Spleen (tissue), 11 donors: ENCODE measurements around the gene WNK2. TPM values are rescaled to one million over a fixed set of nuclear protein-coding genes. Genes with fewer than 3 reads are reported as not detected.

ENCODE experiments used
- DNase-seq: peaks from one replicate; pipeline ENCODE4 v3.0.0-alpha.2; 2020
- H3K27ac ChIP-seq, 8 donors: fragments of 200-600 bp; sonication (generic) in 7 of 8; 1 replicate in 4 of 8; 2 replicates in 4 of 8; pipeline versions ENCODE4 v1.5.0 to v1.8.0; 2016 to 2021; ENCODE audit warnings: inconsistent platforms in 4 of 8, mild to moderate bottlenecking in 4 of 8, moderate library complexity in 1 of 8
- H3K27me3 ChIP-seq, 7 donors: fragments of 200-600 bp; sonication (generic) in 6 of 7; replicated peaks in 1 of 7; 1 replicate in 4 of 7; 2 replicates in 3 of 7; pipeline versions ENCODE4 v1.5.0 to v1.8.0; 2016 to 2021; ENCODE audit warnings: inconsistent platforms in 3 of 7, mild to moderate bottlenecking in 1 of 7
- H3K36me3 ChIP-seq, 6 donors: fragments of 200-600 bp; sonication (generic) in 5 of 6; 1 replicate in 4 of 6; 2 replicates in 2 of 6; pipeline versions ENCODE4 v1.5.0 to v1.8.0; 2016 to 2021; ENCODE audit warnings: inconsistent platforms in 2 of 6
- H3K4me1 ChIP-seq, 6 donors: fragments of 200-600 bp; sonication (generic) in 5 of 6; 1 replicate in 3 of 6; 2 replicates in 3 of 6; pipeline versions ENCODE4 v1.5.0 to v1.8.0; 2016 to 2021; ENCODE audit warnings: inconsistent platforms in 3 of 6
- H3K4me3 ChIP-seq, 8 donors: fragments of 200-600 bp; sonication (generic) in 7 of 8; 1 replicate in 4 of 8; 2 replicates in 4 of 8; pipeline versions ENCODE4 v1.5.0 to v1.8.0; 2016 to 2021; ENCODE audit warnings: inconsistent platforms in 4 of 8, mild to moderate bottlenecking in 4 of 8, moderate library complexity in 2 of 8
- H3K9me3 ChIP-seq, 8 donors: fragments of 200-600 bp; sonication (generic) in 7 of 8; 1 replicate in 4 of 8; 2 replicates in 4 of 8; pipeline versions ENCODE4 v1.5.0 to v1.8.0; 2016 to 2021; ENCODE audit warnings: inconsistent platforms in 4 of 8
- POLR2A ChIP-seq, 3 donors: fragments of 450-650 bp; IDR thresholded peaks; one replicate each; pipeline ENCODE4 v1.5.1; 2017; ENCODE audit warnings: antibody characterized with exemption in 3 of 3, mild to moderate bottlenecking in 1 of 3
- POLR2AphosphoS5 ChIP-seq, 3 donors: sonication (generic); formaldehyde crosslinking; IDR thresholded peaks; one replicate each; pipeline ENCODE4 v1.5.1; 2017; ENCODE audit warnings: antibody characterized with exemption in 3 of 3
- WGBS, 5 donors: extraction: QIAGEN DNeasy Blood & Tissue Kit in 3 of 5; methylation state at CpG; one replicate each; pipeline versions ENCODE4 v1.1.5 to v1.1.7; 2013 to 2018; 5-methylcytosine and 5-hydroxymethylcytosine counted together
- intact Hi-C: fragments of 100-400 bp; cut with DNase I; formaldehyde crosslinking; loops from one replicate; pipeline ENCODE4 v1.15.0; 2023; ENCODE audit warnings: low total_unique reads
- polyA plus RNA-seq, 3 donors: library from polyadenylated mRNA; stranded (reverse); fragments of 200-250 nt; gene quantifications; one replicate each; pipeline ENCODE4 v1.2.1, GENCODE V29; 2013
- total RNA-seq, 7 donors: library from RNA; depleted of rRNA in 3 of 7; stranded (reverse); fragments of >200 nt in 3 of 7; fragmentation: NEBNext Ultra II Directional in 4 of 7; extraction: Animal tissue kit (Norgen Biotek cat#: 25700) in 4 of 7; gene quantifications; one replicate each; pipeline versions ENCODE4 v1.1.0 to v1.2.1, GENCODE V29; 2016 to 2021
- TF ChIP-seq, protein P1 (sequence below), 11 experiments: fragments of 200-600 bp in 7 of 11; fragments of 450-650 bp in 4 of 11; sonication (generic) in 4 of 11; IDR thresholded peaks in 8 of 11; conservative IDR thresholded peaks in 3 of 11; 1 replicate in 7 of 11; 2 replicates in 4 of 11; pipeline versions ENCODE4 v1.4.0 to v1.8.0; 2016 to 2021; ENCODE audit warnings: antibody characterized with exemption in 11 of 11, inconsistent platforms in 4 of 11, mild to moderate bottlenecking in 1 of 11
- donor health status: healthy with polysubstance abuse.
- donor health status: DM: no; HTN: no; CAD: no; lungs with moderate emphysema.
- donor health status: DM: no; HTN: no; CAD: no.
- donor health status: Bipolar disorder and iron deficiency.
- donor health status: healthy.
- donor health status: DM: no; HTN: no; CAD: no.
- donor health status: DM: yes; HTN: yes; CAD: no.

The WNK2 gene
- total and polyA plus RNA-seq, 10 donors: 1.8 to 20.0 (median 7.3) TPM

DNA sequence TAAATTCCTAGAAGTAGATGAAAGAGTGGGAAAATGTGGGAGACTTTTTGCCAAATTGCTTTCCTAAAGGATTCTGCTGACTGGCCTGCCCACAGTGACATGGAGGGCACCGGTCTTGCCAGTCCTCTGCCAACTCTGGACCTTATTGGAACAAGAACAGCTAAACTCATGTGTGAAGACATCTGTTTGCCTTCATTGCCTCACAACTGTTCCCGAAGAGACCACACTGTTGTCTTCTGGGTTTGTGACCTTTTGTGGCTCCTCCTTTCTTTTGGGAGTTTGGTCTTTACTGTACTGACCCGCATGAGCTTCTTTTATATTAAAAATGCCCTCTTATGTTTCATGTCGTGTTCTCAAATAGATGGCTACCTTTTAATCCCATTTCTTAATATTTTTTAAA lies 16.1 kb upstream of the WNK2 start:
- no peak overlapping the region for H3K27ac ChIP-seq
- no peaks in the 10 kb centered on the region for H3K27me3 ChIP-seq
- H3K36me3 ChIP-seq: no peaks in the 10 kb centered on the region
- H3K9me3 ChIP-seq: no peaks in the 10 kb centered on the region
- no peak for DNase-seq
- WGBS, 5 donors: 74 to 87% (median 80%) methylated on average over 4 of the region's 4 CpGs
- no peak overlapping the region for H3K4me3 ChIP-seq
- TF ChIP-seq POLR2A (IDR thresholded peaks at IDR 0.05) (no peak), POLR2AphosphoS5 (IDR thresholded peaks at IDR 0.05) (no peak)
- TF ChIP-seq, protein P1, sequence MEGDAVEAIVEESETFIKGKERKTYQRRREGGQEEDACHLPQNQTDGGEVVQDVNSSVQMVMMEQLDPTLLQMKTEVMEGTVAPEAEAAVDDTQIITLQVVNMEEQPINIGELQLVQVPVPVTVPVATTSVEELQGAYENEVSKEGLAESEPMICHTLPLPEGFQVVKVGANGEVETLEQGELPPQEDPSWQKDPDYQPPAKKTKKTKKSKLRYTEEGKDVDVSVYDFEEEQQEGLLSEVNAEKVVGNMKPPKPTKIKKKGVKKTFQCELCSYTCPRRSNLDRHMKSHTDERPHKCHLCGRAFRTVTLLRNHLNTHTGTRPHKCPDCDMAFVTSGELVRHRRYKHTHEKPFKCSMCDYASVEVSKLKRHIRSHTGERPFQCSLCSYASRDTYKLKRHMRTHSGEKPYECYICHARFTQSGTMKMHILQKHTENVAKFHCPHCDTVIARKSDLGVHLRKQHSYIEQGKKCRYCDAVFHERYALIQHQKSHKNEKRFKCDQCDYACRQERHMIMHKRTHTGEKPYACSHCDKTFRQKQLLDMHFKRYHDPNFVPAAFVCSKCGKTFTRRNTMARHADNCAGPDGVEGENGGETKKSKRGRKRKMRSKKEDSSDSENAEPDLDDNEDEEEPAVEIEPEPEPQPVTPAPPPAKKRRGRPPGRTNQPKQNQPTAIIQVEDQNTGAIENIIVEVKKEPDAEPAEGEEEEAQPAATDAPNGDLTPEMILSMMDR (IDR thresholded peaks at IDR 0.05 in 8 of 11, conservative IDR thresholded peaks at IDR 0.05 in 3 of 11): no peak
- intact Hi-C loops: loop anchor here (10.0 kb wide), 2 partner anchors 397 to 797 kb away; no protein-coding TSS in a partner anchor
- peaks cover 0 to 2% (median 0%) of the 10 kb centered on the region in 6 donors for H3K4me1 ChIP-seq

DNA sequence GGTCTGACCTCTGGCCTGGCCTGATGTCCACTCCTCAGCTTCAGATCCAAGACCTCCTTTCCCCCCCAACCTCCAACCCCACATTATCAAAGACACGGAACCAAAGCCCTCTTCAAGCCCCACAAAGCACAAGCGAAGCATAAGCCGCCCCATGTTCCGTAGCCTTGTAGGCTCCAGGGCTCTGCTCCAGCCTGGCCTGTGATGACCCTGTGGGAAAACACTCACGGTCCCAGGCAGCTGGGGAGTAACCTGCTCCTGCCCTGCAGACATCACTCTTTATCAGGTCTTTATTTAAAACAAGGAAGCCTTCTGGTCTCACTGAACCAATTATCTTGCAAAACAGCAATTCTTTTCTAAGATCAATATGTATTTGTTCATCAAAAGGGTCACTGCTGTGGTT lies 15.4 kb upstream of the WNK2 start:
- no peaks in the 10 kb centered on the region for H3K9me3 ChIP-seq
- H3K36me3 ChIP-seq: no peaks in the 10 kb centered on the region
- H3K4me3 ChIP-seq: no peak overlapping the region
- no peaks in the 10 kb centered on the region for H3K27me3 ChIP-seq
- H3K4me1 ChIP-seq: peaks cover 0 to 10% (median 6%) of the 10 kb centered on the region in 6 donors
- TF ChIP-seq, protein P1 (IDR thresholded peaks at IDR 0.05 in 8 of 11, conservative IDR thresholded peaks at IDR 0.05 in 3 of 11): no peak
- TF ChIP-seq POLR2AphosphoS5 (IDR thresholded peaks at IDR 0.05) (no peak), POLR2A (IDR thresholded peaks at IDR 0.05) (no peak)
- H3K27ac ChIP-seq: no peak overlapping the region
- WGBS, 5 donors: 89 to 96% (median 95%) methylated on average over 5 of the region's 5 CpGs
- intact Hi-C loops: loop anchor here (10.0 kb wide), 2 partner anchors 396 to 796 kb away; no protein-coding TSS in a partner anchor
- DNase-seq: no peak

DNA sequence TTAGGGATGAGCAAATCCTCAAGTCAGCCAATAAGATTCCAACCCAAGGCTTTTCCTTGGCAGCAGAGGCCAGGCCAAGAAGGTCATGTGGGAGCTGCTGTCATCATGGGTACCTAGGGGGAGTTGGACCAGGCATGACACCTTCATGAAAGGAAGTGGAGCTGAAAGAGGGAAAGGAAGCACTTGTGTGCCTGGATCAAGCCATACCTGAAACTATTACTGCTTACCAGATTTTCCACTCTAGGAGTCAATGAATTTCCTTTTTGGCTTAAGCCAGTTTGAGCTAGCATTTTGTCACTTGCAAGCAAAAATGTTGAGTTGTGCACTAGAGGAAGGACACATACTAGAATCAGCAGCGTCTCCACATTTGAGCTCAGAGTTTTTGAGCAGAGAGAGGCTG lies 14.5 kb upstream of the WNK2 start:
- H3K9me3 ChIP-seq: no peaks in the 10 kb centered on the region
- intact Hi-C loops: loop anchor here (10.0 kb wide), 2 partner anchors 395 to 795 kb away; no protein-coding TSS in a partner anchor
- no peak overlapping the region for H3K27ac ChIP-seq
- H3K4me1 ChIP-seq: peaks cover 0 to 18% (median 12%) of the 10 kb centered on the region in 6 donors
- H3K27me3 ChIP-seq: no peaks in the 10 kb centered on the region
- no peak for DNase-seq
- H3K36me3 ChIP-seq: no peaks in the 10 kb centered on the region
- TF ChIP-seq POLR2AphosphoS5 (IDR thresholded peaks at IDR 0.05) (no peak), POLR2A (IDR thresholded peaks at IDR 0.05) (no peak)
- TF ChIP-seq, protein P1 (IDR thresholded peaks at IDR 0.05 in 8 of 11, conservative IDR thresholded peaks at IDR 0.05 in 3 of 11): no peak
- H3K4me3 ChIP-seq: no peak overlapping the region
- 91 to 100% (median 92%) methylated on average over 1 of the region's 1 CpG for WGBS, 5 donors

DNA sequence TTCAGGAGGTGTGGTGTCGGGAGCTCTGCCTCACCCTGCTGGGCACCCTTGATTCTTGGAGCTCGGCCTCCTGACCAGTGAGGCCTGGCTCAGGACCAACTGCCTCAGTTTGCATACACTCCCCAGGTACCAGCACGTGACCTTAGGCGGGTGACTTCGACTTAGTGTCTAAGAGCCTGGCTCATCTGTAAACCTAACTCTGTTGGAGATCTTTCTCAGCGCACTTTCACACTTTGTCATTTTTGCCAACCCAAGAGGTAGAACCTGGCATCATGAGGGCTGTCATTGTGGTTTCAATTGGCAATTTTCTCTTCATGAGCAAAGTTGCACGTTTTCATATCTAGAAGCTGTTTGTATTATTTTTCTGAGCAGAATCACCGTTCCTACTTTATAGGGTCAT lies 13.4 kb upstream of the WNK2 start:
- no peaks in the 10 kb centered on the region for H3K9me3 ChIP-seq
- TF ChIP-seq, protein P1 (IDR thresholded peaks at IDR 0.05 in 8 of 11, conservative IDR thresholded peaks at IDR 0.05 in 3 of 11): no peak
- no peak for TF ChIP-seq POLR2A (IDR thresholded peaks at IDR 0.05)
- no peak for TF ChIP-seq POLR2AphosphoS5 (IDR thresholded peaks at IDR 0.05)
- no peak for DNase-seq
- no peaks in the 10 kb centered on the region for H3K27me3 ChIP-seq
- no peaks in the 10 kb centered on the region for H3K36me3 ChIP-seq
- intact Hi-C loops: no loop called here
- H3K4me1 ChIP-seq: peaks cover 0 to 18% (median 12%) of the 10 kb centered on the region in 6 donors
- H3K4me3 ChIP-seq: no peak overlapping the region
- H3K27ac ChIP-seq: no peak overlapping the region
- 78 to 91% (median 87%) methylated on average over 8 of the region's 8 CpGs for WGBS, 5 donors
